Neural cell (in vitro differentiated cells): ENCODE measurements around the gene MLLT10. TPM values are rescaled to one million over a fixed set of nuclear protein-coding genes. Genes with fewer than 3 reads are reported as not detected.

Experiments used
- H2AFZ ChIP-seq: fragments of 200-600, 300-800 bp; sonication (generic), shearing (Covaris generic); 2 replicates; pipeline ENCODE4 v1.6.0; 2014; ENCODE audit warnings: low read depth, mild to moderate bottlenecking, antibody characterized with exemption, low read length, moderate library complexity
- H3F3A ChIP-seq: fragments of 200-600 bp; shearing (Covaris generic); 2 replicates; pipeline ENCODE4 v1.6.1; 2016; ENCODE audit warnings: mild to moderate bottlenecking, moderate library complexity, mixed read lengths, antibody characterized with exemption, low read length; ENCODE audit not compliant: insufficient read depth, poor library complexity, severe bottlenecking
- H3K27ac ChIP-seq: fragments of 200-600, 300-800 bp; sonication (generic), shearing (Covaris generic); 2 replicates; pipeline ENCODE4 v1.5.1; 2014; ENCODE audit warnings: mild to moderate bottlenecking, low read length, moderate library complexity
- H3K27me3 ChIP-seq: fragments of 300-800, 200-600 bp; sonication (generic), shearing (Covaris generic); 2 replicates; pipeline ENCODE4 v1.6.0; 2014; ENCODE audit warnings: mild to moderate bottlenecking, low read depth, low read length, moderate library complexity; ENCODE audit not compliant: insufficient read depth
- H3K36me3 ChIP-seq: fragments of 300-800, 200-600 bp; sonication (generic), shearing (Covaris generic); 2 replicates; pipeline ENCODE4 v1.5.1; 2014; ENCODE audit warnings: mild to moderate bottlenecking, antibody characterized with exemption, low read length, moderate library complexity; ENCODE audit not compliant: insufficient read depth
- H3K4me2 ChIP-seq: fragments of 300-800, 200-600 bp; sonication (generic), shearing (Covaris generic); 2 replicates; pipeline ENCODE4 v1.6.0; 2014; ENCODE audit warnings: mild to moderate bottlenecking, low read length
- H3K4me3 ChIP-seq: fragments of 300-800, 200-600 bp; sonication (generic), shearing (Covaris generic); 2 replicates; pipeline ENCODE4 v1.5.1; 2014; ENCODE audit warnings: mild to moderate bottlenecking, low read length, moderate library complexity
- H3K79me2 ChIP-seq: fragments of 200-600 bp; shearing (Covaris generic); replicated peaks from 2 replicates; pipeline ENCODE4 v1.6.0; 2014; ENCODE audit warnings: mild to moderate bottlenecking, low read length, moderate library complexity; ENCODE audit not compliant: insufficient read depth
- H3K9ac ChIP-seq: fragments of 300-800, 200-600 bp; sonication (generic), shearing (Covaris generic); 2 replicates; pipeline ENCODE4 v1.6.1; 2016; ENCODE audit warnings: mild to moderate bottlenecking, low read length, mixed read lengths
- H3K9me2 ChIP-seq: fragments of 200-600 bp; shearing (Covaris generic); 2 replicates; pipeline ENCODE4 v1.6.1; 2016; ENCODE audit warnings: mild to moderate bottlenecking, low read length, mixed read lengths; ENCODE audit not compliant: insufficient read depth
- H3K9me3 ChIP-seq: fragments of 200-600, 300-800 bp; sonication (generic), shearing (Covaris generic); 2 replicates; pipeline ENCODE4 v1.6.1; 2016; ENCODE audit warnings: mild to moderate bottlenecking, mixed run types, low read length, moderate library complexity, mixed read lengths
- H4K20me1 ChIP-seq: fragments of 200-600 bp; shearing (Covaris generic); 2 replicates; pipeline ENCODE4 v1.6.1; 2016; ENCODE audit warnings: mild to moderate bottlenecking, mixed run types; ENCODE audit not compliant: insufficient read depth
- EP300 ChIP-seq: fragments of 450-650 bp; conservative IDR thresholded peaks from 2 replicates; pipeline ENCODE4 v1.6.1; 2014; ENCODE audit warnings: antibody characterized with exemption, mild to moderate bottlenecking, moderate library complexity; ENCODE audit not compliant: poor library complexity, severe bottlenecking
- EZH2 ChIP-seq: fragments of 200-600, 300-800 bp; shearing (Covaris generic), sonication (generic); IDR thresholded peaks from 2 replicates; pipeline ENCODE4 v1.6.1; 2014; ENCODE audit warnings: antibody characterized with exemption, low read length, borderline replicate concordance, mild to moderate bottlenecking; ENCODE audit not compliant: insufficient read depth, poor library complexity, severe bottlenecking
- MXI1 ChIP-seq: fragments of 450-650 bp; conservative IDR thresholded peaks from 2 replicates; pipeline ENCODE4 v1.6.1; 2014; ENCODE audit warnings: antibody characterized with exemption, mild to moderate bottlenecking; ENCODE audit not compliant: poor library complexity, severe bottlenecking
- POLR2AphosphoS5 ChIP-seq: IDR thresholded peaks from 2 replicates; pipeline ENCODE4 v1.6.1; 2012
- RAD21 ChIP-seq: fragments of 450-650 bp; conservative IDR thresholded peaks from 2 replicates; pipeline ENCODE4 v1.6.1; 2014; ENCODE audit warnings: antibody characterized with exemption, mild to moderate bottlenecking, moderate library complexity
- SMC3 ChIP-seq: fragments of 450-650 bp; conservative IDR thresholded peaks from 2 replicates; pipeline ENCODE4 v1.6.1; 2014; ENCODE audit warnings: antibody characterized with exemption, mild to moderate bottlenecking, moderate library complexity; ENCODE audit not compliant: poor library complexity
- TAF1 ChIP-seq: IDR thresholded peaks from 2 replicates; pipeline ENCODE4 v1.6.1; 2012; ENCODE audit warnings: low read depth
- polyA plus RNA-seq: library from polyadenylated mRNA; depleted of rRNA; stranded (reverse); fragments of >200 nt; gene quantifications from 2 replicates; pipeline ENCODE4 v1.2.3, GENCODE V29; 2014
- TF ChIP-seq, protein P1 (sequence below): IDR thresholded peaks from 2 replicates; pipeline ENCODE4 v1.6.1; 2012; ENCODE audit warnings: borderline replicate concordance
- TF ChIP-seq, protein P2 (sequence below): fragments of 450-650 bp; IDR thresholded peaks from 2 replicates; pipeline ENCODE4 v1.5.1; 2014; ENCODE audit warnings: antibody characterized with exemption, mild to moderate bottlenecking, moderate library complexity; ENCODE audit not compliant: poor library complexity, severe bottlenecking

The MLLT10 gene
- polyA plus RNA-seq, 1 donor from 2014 or later = 31.0 TPM

DNA sequence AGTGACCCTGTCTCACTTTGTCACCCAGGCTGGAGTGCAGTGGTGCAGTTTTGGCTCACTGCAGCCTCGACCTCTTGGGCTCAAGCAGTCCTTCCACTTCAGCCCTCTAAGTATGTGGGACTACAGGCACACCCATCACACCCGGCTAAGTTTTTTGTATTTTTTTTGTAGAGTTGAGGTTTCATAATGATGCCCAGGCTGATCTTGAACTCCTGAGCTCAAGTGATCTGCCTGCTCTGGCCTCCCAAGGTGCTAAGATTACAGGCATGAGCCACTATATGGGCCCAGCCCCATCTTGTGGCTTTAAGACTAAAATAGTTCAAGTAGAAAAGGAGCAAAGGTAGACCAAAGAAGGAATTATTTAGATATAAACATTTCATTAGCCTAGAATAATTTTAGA, 65.5 kb downstream of the MLLT10 start:
- no peaks in the 10 kb centered on the region for H3K36me3 ChIP-seq
- H3F3A ChIP-seq = no peaks in the 10 kb centered on the region
- H3K4me3 ChIP-seq = no peak overlapping the region
- TF ChIP-seq, protein P1, sequence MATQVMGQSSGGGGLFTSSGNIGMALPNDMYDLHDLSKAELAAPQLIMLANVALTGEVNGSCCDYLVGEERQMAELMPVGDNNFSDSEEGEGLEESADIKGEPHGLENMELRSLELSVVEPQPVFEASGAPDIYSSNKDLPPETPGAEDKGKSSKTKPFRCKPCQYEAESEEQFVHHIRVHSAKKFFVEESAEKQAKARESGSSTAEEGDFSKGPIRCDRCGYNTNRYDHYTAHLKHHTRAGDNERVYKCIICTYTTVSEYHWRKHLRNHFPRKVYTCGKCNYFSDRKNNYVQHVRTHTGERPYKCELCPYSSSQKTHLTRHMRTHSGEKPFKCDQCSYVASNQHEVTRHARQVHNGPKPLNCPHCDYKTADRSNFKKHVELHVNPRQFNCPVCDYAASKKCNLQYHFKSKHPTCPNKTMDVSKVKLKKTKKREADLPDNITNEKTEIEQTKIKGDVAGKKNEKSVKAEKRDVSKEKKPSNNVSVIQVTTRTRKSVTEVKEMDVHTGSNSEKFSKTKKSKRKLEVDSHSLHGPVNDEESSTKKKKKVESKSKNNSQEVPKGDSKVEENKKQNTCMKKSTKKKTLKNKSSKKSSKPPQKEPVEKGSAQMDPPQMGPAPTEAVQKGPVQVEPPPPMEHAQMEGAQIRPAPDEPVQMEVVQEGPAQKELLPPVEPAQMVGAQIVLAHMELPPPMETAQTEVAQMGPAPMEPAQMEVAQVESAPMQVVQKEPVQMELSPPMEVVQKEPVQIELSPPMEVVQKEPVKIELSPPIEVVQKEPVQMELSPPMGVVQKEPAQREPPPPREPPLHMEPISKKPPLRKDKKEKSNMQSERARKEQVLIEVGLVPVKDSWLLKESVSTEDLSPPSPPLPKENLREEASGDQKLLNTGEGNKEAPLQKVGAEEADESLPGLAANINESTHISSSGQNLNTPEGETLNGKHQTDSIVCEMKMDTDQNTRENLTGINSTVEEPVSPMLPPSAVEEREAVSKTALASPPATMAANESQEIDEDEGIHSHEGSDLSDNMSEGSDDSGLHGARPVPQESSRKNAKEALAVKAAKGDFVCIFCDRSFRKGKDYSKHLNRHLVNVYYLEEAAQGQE = no peak
- TF ChIP-seq POLR2AphosphoS5 = no peak
- no peak for TF ChIP-seq SMC3
- TF ChIP-seq MXI1 = no peak
- no peak for TF ChIP-seq RAD21
- TF ChIP-seq EZH2 = no peak
- TF ChIP-seq, protein P2, sequence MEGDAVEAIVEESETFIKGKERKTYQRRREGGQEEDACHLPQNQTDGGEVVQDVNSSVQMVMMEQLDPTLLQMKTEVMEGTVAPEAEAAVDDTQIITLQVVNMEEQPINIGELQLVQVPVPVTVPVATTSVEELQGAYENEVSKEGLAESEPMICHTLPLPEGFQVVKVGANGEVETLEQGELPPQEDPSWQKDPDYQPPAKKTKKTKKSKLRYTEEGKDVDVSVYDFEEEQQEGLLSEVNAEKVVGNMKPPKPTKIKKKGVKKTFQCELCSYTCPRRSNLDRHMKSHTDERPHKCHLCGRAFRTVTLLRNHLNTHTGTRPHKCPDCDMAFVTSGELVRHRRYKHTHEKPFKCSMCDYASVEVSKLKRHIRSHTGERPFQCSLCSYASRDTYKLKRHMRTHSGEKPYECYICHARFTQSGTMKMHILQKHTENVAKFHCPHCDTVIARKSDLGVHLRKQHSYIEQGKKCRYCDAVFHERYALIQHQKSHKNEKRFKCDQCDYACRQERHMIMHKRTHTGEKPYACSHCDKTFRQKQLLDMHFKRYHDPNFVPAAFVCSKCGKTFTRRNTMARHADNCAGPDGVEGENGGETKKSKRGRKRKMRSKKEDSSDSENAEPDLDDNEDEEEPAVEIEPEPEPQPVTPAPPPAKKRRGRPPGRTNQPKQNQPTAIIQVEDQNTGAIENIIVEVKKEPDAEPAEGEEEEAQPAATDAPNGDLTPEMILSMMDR = no peak
- no peak for TF ChIP-seq TAF1
- no peak for TF ChIP-seq EP300
- no peak overlapping the region for H3K27ac ChIP-seq
- no peaks in the 10 kb centered on the region for H3K27me3 ChIP-seq
- no peak overlapping the region for H3K9ac ChIP-seq
- H3K9me2 ChIP-seq = no peaks in the 10 kb centered on the region
- no peaks in the 10 kb centered on the region for H3K9me3 ChIP-seq
- no peaks in the 10 kb centered on the region for H4K20me1 ChIP-seq
- peaks cover 31% of the 10 kb centered on the region for H3K79me2 ChIP-seq
- no peak overlapping the region for H3K4me2 ChIP-seq
- no peak overlapping the region for H2AFZ ChIP-seq

DNA sequence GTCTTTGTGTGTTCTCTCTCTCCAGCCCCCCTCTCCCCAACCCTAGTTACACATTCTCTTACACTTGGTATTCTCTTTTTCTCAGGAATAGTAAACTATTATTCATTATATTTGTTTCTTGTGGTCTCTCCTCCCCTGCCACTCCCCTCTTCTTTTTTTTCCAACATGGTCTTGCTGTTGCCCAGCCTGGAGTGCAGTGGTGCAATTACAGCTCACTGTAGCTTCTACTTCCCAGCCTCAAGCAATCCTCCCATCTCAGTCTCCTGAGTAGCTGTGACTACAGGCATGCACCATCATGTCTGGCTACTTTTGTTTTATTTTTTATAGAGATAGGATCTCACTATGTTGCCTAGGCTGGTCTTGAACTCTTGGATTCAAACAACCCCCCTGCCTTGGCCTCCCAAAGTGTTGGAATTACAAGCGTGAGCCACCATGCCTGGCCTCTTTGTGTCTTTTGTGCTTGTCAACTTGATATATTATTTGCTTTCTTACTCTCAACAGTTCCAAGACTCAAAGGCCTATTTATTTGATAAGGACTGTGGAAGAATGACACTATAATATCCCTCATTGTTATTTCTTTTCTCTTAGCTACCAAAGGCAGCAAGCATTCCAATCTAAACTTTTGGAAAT, 66.9 kb downstream of the MLLT10 start:
- Histone ChIP-seq H2AFZ (no peak overlapping the region), H3K9me3 (no peaks in the 10 kb centered on the region), H3K36me3 (no peaks in the 10 kb centered on the region), H3K9ac (no peak overlapping the region), H3K9me2 (no peaks in the 10 kb centered on the region), H3K27ac (no peak overlapping the region), H3K4me3 (no peak overlapping the region), H3K27me3 (no peaks in the 10 kb centered on the region), H3K79me2 (peaks cover 25% of the 10 kb centered on the region), H3K4me2 (no peak overlapping the region), H4K20me1 (no peaks in the 10 kb centered on the region), H3F3A (no peaks in the 10 kb centered on the region)
- TF ChIP-seq EP300 = no peak
- TF ChIP-seq POLR2AphosphoS5 = no peak
- TF ChIP-seq MXI1 = no peak
- no peak for TF ChIP-seq SMC3
- TF ChIP-seq EZH2 = no peak
- TF ChIP-seq, protein P1 = no peak
- TF ChIP-seq RAD21 = no peak
- TF ChIP-seq, protein P2 = no peak
- no peak for TF ChIP-seq TAF1
